NCI-H1092 (cell line): Measurements from ENCODE around the gene FHIT.

Experiments
- DNase-seq: peaks from one replicate; lab custom pipeline; 2025; lab: John Stamatoyannopoulos, UW

The FHIT gene

DNA sequence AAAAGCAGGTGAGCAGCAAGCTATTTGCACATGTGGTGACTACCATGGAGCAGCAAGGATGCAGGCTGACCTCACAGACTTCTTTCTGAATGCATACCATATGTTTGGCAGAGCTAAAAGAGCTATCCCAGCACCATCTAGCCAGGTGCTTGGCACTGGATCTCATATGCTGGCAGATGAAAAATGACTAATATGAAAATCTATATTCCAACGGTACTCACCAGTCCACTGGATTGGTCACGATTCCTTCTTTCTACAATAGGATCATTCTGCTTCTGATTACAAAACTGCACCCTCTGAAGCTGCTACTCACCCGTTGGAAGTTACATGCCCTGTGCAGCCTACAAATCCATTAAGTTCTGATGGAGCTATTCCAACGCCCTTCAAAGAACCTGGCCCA is 1487.1 kb downstream of the FHIT start:
- peak; percentile 8 for DNase-seq

DNA sequence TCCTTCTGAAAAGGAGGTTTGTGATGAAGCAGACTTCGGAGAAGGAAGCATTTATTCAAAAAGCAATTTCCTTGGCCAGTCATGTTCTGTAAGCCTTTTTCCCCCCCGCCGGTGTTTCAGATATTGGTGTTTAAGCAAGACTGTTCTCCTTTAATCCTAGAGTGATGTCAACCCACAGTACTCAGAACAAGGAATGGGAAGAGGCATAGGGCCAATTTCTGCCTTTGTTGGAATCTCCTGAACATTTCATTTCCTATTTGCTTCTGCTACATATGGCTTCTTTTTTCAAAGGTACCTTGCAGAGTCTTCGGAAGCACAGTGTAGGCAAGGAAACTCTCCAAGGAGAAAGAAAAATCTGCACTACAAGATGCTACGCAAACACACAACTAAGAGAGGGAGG is 1488.3 kb downstream of the FHIT start:
- no peak for DNase-seq

DNA sequence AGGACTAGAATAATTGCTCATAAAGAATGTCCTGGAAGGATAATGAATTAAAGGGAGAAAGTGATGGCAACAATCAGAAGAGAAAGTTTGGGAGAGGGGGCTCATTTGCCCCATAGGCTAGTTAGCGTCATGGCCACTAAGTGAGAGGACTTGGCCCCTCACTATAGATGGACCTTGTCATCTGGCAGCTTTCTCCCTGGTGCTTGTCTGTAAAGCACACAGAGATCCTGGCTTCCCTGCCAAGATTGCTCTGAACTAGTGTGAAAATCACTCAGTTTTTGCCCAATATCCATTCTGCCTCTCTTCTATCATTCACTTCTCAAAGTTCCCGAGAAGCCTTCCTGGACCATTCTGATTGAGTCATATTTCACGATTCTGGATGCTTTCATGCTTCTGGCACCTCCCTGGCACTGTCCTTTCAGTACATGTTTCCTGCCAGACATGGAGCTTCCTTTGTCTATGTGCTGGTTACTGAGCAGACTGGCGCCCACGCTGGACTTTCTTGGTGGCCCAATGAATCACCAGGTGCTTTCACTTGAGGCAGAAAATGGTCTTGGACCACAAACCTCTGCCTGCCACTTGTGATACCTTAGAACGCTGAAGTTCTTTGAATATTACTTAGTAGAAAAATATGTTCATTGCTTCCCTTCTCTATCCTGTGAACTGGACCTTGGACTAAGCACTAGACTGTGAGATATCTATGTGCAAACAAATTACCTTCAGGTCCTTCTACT is 1491.8 kb downstream of the FHIT start:
- DNase-seq: no peak

DNA sequence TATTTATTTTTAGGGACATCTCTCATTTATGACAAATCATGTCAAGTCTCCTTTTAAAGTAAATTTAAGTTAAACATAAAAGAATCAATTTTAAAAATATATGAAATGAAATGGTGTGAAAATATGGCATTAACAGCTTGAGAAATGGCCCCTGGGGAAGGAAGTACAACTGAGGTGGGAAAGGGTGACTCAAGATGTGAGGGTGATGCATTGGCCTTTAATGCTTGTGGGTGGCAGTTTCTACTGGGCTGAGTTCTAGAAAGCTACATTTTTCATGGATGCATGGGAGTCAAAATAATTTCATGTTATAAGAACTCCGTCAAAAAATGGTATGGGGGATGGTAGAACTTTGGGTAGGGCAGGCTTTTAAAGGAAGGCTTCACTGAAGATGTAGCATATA is 1492.6 kb downstream of the FHIT start:
- DNase-seq: no peak

DNA sequence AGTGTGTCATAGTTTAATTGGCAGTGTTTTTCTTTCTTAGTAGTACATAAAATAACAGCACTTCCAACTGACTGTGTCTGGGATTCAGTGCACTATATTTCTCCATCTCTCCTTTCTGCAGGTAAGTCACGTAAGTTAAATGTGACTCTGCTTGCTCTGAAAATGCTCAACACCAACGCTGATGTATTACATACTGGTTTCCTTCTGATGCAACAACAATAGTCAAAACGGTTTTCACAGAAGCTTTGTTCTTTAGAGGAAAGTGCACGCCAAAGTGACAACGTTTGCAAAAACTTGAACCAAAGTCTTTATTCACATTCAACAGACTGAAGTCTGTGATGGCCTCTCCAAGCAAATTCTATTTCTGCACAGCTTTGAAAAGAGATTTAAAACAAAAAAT is 1494.3 kb downstream of the FHIT start:
- no peak for DNase-seq

DNA sequence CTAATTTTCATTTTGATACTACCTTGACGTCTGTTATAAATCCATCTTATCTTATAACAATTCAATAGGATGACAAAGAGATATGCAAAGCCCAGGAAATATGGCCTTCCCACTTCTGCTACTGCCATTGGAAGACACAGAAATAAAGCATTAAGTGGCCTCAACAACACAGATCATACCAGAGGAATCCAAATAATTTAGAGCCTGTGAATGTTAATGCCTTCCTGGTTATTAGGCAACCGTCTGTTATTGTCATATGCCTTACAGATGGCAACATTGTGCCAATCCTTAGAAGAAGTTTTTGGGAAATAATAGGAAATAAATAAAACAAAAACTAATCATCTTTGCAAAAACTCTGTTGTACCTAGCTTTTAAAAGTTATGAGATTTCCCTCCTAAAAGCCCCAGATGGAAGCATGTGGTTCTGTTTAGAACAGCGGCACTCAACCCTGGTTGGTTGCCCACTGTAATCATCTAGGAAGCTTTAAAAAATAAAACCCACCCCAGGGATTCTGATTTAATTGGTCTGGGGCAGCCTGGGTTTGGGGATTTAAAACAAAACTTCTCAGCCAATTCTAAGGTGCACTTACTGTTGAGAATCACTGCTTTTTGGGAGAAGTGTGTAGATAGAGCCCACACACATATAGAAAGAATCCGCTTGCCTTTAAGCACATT is 1496.7 kb downstream of the FHIT start:
- DNase-seq: no peak

DNA sequence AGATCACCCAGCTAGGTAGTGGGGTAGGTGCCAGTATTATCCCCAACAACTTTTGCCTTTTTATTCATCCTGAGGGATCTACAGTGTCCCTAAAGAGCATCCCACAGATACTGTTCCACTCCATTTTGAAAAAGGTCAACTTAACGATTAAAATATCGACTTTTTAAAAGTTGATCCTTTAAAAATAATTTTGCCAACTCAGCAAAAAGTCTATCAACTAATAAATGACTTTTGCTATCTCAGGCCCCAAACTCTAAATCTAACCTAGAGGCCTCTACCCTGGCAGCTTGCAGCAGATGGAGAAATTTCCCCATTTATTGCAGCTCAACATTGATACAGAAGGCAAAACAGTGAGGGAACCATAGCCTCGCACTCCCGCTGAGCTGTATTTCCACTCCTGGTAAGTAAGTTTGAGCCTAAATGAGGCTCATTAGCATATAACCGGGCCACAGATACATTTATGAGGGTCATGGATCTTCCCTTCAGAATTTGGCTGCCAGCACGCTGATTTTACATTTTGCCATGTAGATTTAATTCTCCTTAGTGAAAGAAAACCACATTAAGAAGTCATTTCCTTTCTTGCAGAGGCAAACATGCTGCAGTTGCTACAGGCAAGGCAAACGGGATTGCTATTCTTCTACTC is 1497.3 kb downstream of the FHIT start:
- no peak for DNase-seq

DNA sequence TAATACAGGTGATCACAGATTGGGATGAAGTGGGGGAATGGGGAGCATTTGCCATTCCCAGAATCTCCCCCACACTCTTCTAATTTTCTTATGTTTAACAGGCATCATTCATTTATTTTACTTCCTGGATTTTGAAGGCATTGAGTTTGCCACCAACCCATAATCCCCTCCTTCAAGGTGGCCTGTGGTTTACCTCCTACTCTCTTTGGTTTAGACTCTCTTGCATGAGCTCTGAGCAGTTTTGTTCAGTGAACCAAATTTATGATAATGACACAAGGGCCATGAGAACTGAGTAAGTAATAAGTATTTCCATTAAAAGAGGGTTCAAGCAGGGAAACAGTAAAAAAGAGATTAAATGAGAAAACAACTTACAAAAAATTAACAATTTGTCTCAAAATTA is 1498.3 kb downstream of the FHIT start:
- DNase-seq: no peak

DNA sequence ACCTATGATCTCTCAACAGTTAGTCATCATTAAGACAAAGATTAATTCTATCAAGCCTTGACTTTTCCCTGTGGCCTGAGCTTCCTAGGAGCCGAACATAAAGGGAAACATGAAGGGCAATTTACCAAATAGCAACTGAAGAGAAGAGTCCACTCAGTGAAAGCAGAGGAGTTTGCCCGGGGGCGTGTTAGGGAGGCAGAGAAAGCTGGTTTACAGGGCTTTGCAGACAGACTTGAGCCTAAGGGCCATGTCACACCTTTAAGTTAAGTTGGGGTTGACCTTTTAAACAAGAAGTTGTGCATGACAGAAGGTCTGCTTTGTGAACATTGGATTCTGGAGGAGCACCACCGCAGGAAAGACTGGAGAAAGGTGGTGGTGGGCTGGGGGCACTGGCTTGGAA is 1499.6 kb downstream of the FHIT start:
- no peak for DNase-seq

DNA sequence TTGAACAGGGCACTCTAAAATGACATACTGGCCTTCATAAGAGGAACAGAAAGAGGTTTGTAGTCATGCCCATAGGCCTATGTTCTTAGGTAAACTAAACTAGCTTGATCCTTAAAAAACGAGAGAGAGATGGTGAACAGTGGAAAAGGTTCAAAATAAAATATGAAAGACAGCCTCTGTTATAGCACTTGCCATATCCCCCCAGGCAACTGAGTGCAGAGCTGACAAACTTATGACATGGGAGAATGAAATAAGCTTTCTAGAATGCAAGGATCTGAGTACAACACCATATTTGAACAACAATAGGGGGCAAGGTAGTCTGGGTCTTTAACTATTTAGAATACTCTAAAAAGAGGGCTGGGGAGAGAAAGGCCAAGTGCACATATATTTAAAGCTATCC is 1500.9 kb downstream of the FHIT start:
- no peak for DNase-seq

DNA sequence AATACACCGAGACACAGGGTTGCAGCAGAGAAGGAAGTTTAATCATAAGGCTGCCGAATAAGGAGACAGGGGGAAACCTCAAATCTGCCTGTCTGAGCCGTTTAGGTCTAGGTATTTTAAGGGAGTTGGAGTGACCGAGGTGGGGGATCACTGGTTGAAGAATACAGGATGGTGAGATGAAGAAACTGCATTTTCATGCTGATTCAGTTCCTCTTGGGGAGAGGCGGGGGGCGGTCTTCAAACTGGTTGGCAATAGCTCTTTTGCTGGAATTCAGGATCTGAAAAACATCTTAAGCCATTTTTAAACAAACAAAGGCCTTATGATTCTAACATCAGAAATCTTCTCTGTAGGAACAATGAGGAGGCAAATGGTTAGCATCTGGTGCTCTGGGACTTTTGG is 1502.0 kb downstream of the FHIT start:
- DNase-seq: no peak

DNA sequence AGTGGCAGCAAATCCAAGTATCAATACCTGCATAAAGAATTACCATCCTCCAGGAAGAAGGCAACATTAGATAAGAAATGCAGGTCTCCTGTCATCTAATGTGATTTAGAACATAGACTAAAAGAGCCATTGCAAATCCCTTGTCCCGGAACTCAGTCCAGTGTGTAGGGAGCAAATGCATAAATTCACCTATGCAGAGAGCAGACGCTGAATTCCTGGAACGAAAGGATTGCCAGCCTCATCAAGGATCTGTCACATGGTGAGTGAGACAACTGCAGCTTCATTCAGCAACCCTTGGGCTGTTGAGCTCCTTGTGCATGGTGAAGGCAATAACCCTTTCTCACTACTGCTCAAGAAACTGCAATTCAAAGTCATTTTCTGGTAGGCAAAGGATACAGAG is 1504.7 kb downstream of the FHIT start:
- no peak for DNase-seq

DNA sequence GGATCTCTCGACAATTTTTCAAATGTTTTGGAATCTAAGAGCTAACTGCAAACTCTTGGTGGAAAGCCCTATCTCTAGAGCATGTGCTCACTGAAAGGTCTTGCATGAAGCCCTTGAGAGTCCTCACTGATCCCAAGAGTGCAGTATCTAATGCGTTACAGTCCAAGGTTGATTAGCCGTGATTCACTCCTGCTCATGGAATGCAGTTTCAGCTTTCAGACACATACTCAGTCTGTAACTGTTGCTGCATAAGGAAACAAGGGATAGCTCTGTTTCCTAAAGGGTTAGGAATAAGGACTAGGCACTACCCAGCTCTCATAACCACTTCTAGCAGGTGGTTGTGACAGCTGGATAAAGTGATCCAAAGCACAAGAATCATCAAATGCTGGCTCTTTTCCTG is 1514.0 kb downstream of the FHIT start:
- DNase-seq: no peak

DNA sequence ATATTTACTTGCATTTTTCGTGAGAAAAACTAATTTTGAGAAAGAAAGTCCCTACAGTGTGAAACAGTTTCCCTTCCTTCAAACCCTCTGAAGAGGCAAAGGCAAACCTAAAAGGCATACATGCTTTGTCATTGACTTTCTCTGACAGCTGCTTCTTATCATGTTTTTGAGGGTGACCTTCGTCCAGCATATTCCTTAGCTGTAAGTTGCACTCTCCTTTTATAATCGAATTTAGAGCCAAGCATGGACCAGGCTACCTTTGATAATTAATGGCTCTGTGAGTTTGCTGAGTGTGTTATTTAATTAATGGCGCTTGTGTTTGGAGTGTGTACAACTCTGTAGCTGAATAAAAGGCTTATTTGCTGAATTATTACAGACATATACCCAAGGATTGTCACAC is 1517.2 kb downstream of the FHIT start:
- no peak for DNase-seq

DNA sequence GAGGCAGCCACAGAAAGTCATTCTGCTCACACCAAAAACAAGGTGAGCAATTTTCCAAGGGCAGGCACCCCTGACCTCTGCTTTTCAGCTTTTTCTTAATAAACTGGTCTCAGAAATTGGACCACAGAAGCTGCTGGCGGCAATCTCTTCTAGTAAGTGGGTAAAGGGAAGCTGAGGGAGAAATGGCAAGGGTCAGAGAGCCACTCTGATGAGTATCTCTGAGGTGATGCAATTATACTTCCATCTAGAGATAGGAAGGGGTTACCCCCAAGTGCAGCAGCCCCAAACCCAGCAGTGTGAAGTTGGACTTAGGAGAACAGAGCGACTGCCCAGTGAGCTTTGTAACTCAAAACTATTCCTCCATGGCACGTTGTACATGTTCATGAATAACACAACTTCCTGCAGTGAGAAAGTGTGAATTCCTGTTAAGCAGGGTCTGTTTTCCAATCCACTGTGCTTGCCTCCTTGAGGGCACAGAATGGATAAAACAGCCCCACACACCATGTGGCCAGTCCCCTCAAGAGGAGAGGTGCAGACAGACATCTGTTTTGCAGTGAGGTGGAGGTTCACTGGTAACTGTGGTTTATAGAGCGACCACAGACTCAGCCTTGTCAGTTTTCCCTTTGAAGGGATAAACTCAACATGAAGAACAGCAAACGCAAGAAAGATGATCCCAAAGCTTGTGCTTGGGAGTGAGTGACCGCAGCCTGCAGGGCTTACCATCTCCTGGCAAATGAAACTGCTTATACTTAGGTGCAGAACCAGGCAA is 1518.0 kb downstream of the FHIT start:
- no peak for DNase-seq

DNA sequence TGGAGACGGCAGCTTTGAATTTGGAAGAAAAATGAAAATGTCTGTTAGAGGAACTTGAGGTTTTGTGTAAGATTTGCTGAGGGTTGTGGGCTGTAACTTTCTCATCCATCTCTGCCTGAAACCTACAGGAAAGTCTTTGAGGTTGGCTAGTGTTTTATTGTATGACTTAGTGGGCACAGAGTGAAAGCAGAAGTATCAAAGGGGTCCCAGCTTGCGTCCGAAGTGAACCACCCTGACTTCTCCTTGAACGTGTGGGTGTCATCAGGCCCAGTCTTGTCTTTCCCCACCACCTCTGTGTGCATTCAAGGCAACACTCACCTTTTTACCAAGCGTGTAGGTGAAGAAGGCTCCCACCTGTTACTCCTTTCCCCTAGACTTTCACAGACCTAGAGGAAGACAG is 1519.3 kb downstream of the FHIT start:
- no peak for DNase-seq

DNA sequence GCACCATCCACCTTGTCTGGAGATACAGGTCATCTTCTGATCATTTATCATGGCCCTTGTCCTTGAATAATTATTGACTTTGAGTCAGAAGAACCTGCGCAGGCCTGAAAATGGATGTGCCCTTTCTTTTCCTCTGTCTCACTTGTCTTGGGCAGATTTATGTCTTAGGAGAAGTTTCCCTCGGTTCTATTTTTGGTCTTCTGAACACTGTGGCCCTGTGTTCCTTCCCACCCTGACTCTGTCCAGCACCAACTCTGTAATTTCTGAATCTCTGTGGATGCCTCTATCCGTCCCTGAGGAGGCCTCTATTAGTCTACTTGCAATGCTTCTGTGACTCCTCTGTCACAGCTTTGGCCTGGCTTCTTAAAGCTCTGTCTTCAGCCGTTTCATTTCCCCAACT is 1520.7 kb downstream of the FHIT start:
- DNase-seq: no peak

DNA sequence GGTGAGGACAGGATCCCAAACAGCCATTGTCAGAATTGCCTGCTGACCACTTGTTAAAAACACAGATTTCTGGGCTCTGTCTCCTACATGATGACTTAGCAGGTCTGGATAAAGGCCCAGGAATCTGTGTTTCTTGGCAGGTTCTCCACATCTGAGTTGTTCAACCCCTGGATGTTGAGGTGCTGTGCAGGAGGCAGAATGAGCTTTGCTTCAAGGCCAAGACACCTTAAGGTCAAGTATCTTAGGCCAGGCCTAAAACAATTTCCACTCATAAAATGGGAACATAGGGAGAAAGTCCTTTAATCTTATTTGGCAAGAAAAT is 1522.7 kb downstream of the FHIT start:
- no peak for DNase-seq

DNA sequence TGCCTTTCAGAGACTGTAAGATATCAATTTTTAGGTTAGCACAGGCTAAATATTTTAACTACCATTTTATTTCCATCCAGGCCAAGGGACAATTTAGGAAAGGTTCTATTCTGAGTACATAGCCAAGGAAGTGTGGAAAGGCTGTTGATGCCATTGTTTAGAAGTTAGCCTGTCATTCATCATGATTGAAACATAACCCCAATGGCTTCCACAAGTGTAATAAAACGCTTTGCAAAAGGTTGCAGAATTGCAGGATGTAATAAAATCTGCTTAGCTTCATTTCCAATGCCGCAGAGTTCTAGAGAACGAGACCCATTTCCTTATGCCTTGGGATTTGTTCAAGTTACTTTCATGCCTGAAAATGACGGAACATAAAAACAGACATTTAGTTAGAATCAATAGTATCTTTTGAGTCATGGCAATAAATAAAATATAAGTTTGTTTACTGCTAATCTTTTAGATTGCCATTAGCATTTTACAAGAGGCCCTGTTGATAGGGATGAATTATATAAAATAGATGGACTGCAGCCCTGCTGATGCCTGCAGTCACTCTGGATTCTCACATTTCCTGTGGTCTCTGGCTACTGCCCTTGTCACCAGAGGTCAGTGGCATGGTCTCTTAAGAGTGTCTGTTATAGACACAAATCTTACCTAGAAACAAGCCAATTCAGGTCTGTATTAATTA is 1523.2 kb downstream of the FHIT start:
- no peak for DNase-seq

DNA sequence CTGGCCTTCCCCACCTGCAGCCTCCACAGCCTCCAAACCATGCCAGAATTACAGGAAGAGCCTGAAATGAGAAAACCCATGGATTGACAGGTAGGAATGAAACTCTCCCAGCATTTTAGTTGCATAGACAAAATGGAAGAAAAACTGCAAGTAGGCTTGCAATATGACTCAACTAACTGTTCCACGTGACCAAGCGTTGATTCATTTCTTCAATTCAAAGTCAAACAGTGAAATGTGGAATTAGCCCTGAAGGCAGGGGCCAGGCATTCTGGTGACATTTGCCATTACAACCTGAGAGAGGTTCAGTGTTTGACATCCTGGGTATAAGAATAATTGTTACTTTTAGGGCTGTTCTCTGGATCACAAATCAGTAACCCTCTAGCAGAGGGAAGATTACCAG is 1525.0 kb downstream of the FHIT start:
- no peak for DNase-seq

DNA sequence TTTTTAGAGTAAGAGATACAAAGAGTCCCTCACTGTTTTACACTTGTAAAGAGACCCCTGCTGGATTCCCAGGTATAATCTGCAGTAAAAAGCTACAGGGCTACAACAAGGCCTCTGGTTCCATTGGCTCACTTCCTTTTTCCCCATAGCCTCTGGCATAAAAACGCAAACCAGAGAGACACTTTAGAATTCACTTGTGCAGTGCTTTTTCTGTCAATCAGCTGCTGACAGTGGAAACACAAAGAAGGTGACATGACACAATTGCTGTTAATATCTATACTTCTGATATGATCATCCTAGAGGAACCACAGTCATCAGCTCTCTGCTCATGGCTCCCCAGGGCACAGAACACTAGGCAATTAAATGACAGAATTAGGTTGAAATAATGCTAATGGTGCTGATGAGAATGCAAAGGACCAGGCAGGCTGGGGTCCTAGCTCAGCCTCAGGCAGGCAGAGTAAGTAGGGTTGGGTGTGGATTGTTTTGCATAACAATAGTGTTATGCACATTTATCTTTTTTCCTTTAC is 1533.5 kb downstream of the FHIT start:
- DNase-seq: no peak

DNA sequence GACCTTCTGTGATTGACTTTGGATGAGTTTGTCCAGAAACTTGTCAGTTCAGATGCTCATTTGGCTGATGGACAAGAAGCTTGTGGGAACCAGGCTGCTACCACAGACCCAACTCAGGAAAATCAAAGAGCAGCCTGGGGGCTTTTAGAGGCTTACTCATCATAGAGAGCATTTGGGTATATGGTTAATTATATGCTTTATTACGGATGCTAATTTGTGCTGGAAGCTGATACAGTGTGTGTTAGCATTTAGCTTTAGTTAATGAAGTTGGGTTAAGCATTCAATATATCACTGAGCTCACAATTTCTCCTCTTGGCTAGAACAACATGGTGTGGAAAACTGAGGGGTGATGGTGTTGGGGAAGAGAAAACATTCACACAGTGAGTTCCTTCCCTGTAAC is 1537.2 kb downstream of the FHIT start:
- DNase-seq: no peak
